Ishikawa (cell line): ENCODE measurements around the gene CEP131.

Experiments
- CEBPB ChIP-seq: IDR thresholded peaks from 2 replicates; pipeline ENCODE4 v1.6.1; 2012
- EGR1 ChIP-seq: IDR thresholded peaks from 2 replicates; pipeline ENCODE4 v1.6.1; 2012
- EP300 ChIP-seq: IDR thresholded peaks from 2 replicates; pipeline ENCODE4 v1.6.1; 2012; ENCODE audit warnings: borderline replicate concordance
- MAX ChIP-seq: IDR thresholded peaks from 2 replicates; pipeline ENCODE4 v1.6.1; 2012
- RAD21 ChIP-seq: IDR thresholded peaks from 2 replicates; pipeline ENCODE4 v1.6.1; 2012; ENCODE audit warnings: low read depth
- TCF12 ChIP-seq: IDR thresholded peaks from 2 replicates; pipeline ENCODE4 v1.6.1; 2012; ENCODE audit warnings: low read depth
- USF1 ChIP-seq: IDR thresholded peaks from 2 replicates; pipeline ENCODE4 v1.6.1; 2012
- ZBTB7A ChIP-seq: IDR thresholded peaks from 2 replicates; pipeline ENCODE4 v1.6.1; 2012; ENCODE audit warnings: low read depth
- TF ChIP-seq, protein P1 (sequence below): IDR thresholded peaks from 2 replicates; pipeline ENCODE4 v1.6.1; 2012; ENCODE audit warnings: low read depth, mild to moderate bottlenecking

GRCh38 chr17:81223762-81224130 lies 981 bp upstream of the CEP131 start:
- TF ChIP-seq RAD21 (no peak), EP300 (no peak), TCF12 (no peak), ZBTB7A (no peak), USF1 (no peak), MAX (no peak), CEBPB (no peak), EGR1 (no peak)
- TF ChIP-seq, protein P1, sequence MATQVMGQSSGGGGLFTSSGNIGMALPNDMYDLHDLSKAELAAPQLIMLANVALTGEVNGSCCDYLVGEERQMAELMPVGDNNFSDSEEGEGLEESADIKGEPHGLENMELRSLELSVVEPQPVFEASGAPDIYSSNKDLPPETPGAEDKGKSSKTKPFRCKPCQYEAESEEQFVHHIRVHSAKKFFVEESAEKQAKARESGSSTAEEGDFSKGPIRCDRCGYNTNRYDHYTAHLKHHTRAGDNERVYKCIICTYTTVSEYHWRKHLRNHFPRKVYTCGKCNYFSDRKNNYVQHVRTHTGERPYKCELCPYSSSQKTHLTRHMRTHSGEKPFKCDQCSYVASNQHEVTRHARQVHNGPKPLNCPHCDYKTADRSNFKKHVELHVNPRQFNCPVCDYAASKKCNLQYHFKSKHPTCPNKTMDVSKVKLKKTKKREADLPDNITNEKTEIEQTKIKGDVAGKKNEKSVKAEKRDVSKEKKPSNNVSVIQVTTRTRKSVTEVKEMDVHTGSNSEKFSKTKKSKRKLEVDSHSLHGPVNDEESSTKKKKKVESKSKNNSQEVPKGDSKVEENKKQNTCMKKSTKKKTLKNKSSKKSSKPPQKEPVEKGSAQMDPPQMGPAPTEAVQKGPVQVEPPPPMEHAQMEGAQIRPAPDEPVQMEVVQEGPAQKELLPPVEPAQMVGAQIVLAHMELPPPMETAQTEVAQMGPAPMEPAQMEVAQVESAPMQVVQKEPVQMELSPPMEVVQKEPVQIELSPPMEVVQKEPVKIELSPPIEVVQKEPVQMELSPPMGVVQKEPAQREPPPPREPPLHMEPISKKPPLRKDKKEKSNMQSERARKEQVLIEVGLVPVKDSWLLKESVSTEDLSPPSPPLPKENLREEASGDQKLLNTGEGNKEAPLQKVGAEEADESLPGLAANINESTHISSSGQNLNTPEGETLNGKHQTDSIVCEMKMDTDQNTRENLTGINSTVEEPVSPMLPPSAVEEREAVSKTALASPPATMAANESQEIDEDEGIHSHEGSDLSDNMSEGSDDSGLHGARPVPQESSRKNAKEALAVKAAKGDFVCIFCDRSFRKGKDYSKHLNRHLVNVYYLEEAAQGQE: no peak
